Measurements from ENCODE around the gene MED27.
A peak's percentile ranks its signal among the peaks of the same experiment; 100 is the strongest.

Gene MED27

GRCh38 chr9:132079391-132080091 is at the start of gene MED27:
Gene MED27 (minus strand): TSS chr9:132079867. CDS start chr9:132079844, 23 bp downstream.
- peak; percentile 92 for DNase-seq

GRCh38 chr9:132127888-132128534 is 48.3 kb upstream of the MED27 start:
- DNase-seq, result no peak

GRCh38 chr9:132126680-132127236 is 47.1 kb upstream of the MED27 start:
- no peak for DNase-seq

GRCh38 chr9:132125944-132126679 is 46.4 kb upstream of the MED27 start:
- DNase-seq, result no peak

GRCh38 chr9:132125361-132125760 is 45.7 kb upstream of the MED27 start:
- no peak for DNase-seq

- no peak for DNase-seq
Measured at GRCh38 chr9:132124800-132125199, 45.1 kb upstream of the MED27 start.

GRCh38 chr9:132121021-132121420 is 41.4 kb upstream of the MED27 start:
- no peak for DNase-seq

- DNase-seq, result no peak
Measured at GRCh38 chr9:132117694-132118093, 38.0 kb upstream of the MED27 start.

- DNase-seq, result no peak
Measured at GRCh38 chr9:132116583-132116982, 36.9 kb upstream of the MED27 start.

GRCh38 chr9:132114102-132114707 is 34.5 kb upstream of the MED27 start:
- no peak for DNase-seq

GRCh38 chr9:132109291-132109690 is 29.6 kb upstream of the MED27 start:
- no peak for DNase-seq

- no peak for DNase-seq
Measured at GRCh38 chr9:132108728-132109127, 29.1 kb upstream of the MED27 start.

GRCh38 chr9:132099741-132100407 is 20.2 kb upstream of the MED27 start:
- no peak for DNase-seq

GRCh38 chr9:132099167-132099566 is 19.5 kb upstream of the MED27 start:
- no peak for DNase-seq

- no peak for DNase-seq
Measured at GRCh38 chr9:132094314-132094791, 14.7 kb upstream of the MED27 start.

- DNase-seq, result no peak
Measured at GRCh38 chr9:132090771-132091170, 11.1 kb upstream of the MED27 start.

GRCh38 chr9:132087438-132088030 is 7.9 kb upstream of the MED27 start:
- no peak for DNase-seq

GRCh38 chr9:132082188-132082587 is 2.5 kb upstream of the MED27 start:
- no peak for DNase-seq

- DNase-seq, result no peak
Measured at GRCh38 chr9:132078699-132079356, 839 bp downstream of the MED27 start.

- no peak for DNase-seq
Measured at GRCh38 chr9:132077881-132078698, 1.6 kb downstream of the MED27 start.

GRCh38 chr9:132075853-132076252 is 3.8 kb downstream of the MED27 start:
- DNase-seq, result no peak

All from CD4-positive, alpha-beta T cell treated with Interleukin-15 for 1 hour (primary cell).